HL-60 (cell line): ENCODE results near the gene PRR14L.

ENCODE experiments used
- DNase-seq, 2 experiments: peaks; one replicate each; pipeline ENCODE4 v3.0.0-alpha.2; 2010 to 2020; ENCODE audit warnings: low read depth in 1 of 2, low spot score in 1 of 2
- H3K27ac ChIP-seq: fragments of 250-450 bp; sonication (Bioruptor Pico); replicated peaks from 2 replicates; pipeline ENCODE4 v1.5.1; 2020; ENCODE audit warnings: mild to moderate bottlenecking, moderate library complexity
- H3K27me3 ChIP-seq: fragments of 250-450 bp; sonication (Bioruptor Pico); 2 replicates; pipeline ENCODE4 v1.5.1; 2021; ENCODE audit warnings: mild to moderate bottlenecking, moderate library complexity; ENCODE audit not compliant: insufficient read depth, poor library complexity, severe bottlenecking
- H3K4me3 ChIP-seq: replicated peaks from 2 replicates; pipeline ENCODE4 v1.5.1; 2011; ENCODE audit warnings: mild to moderate bottlenecking, control low read depth, low read length; ENCODE audit not compliant: insufficient read depth
- CTCF ChIP-seq: IDR thresholded peaks from one replicate; pipeline ENCODE4 v1.5.1; 2011; ENCODE audit warnings: low read length, control low read depth, inconsistent platforms; ENCODE audit not compliant: insufficient read depth
- GABPA ChIP-seq: IDR thresholded peaks from 2 replicates; pipeline ENCODE4 v1.6.1; 2012; ENCODE audit warnings: low read depth
- POLR2AphosphoS5 ChIP-seq: IDR thresholded peaks from 2 replicates; pipeline ENCODE4 v1.6.1; 2012; ENCODE audit warnings: low read depth
- REST ChIP-seq: IDR thresholded peaks from 2 replicates; pipeline ENCODE4 v1.6.1; 2012; ENCODE audit warnings: low read depth; ENCODE audit not compliant: insufficient replicate concordance
- SPI1 ChIP-seq: IDR thresholded peaks from 2 replicates; pipeline ENCODE4 v1.6.1; 2012; ENCODE audit warnings: low read depth, mild to moderate bottlenecking, borderline replicate concordance

Gene PRR14L

GRCh38 chr22:31654408-31654807 lies 95.5 kb downstream of the PRR14L start:
- Histone ChIP-seq H3K4me3 (no peak overlapping the region), H3K27ac (no peak overlapping the region)

GRCh38 chr22:31653944-31654343 lies 96.0 kb downstream of the PRR14L start:
- H3K27ac ChIP-seq, result no peak overlapping the region
- H3K4me3 ChIP-seq, result no peak overlapping the region
- no peaks in the 10 kb centered on the region for H3K27me3 ChIP-seq
- TF ChIP-seq GABPA, result no peak
- TF ChIP-seq CTCF, result no peak
- TF ChIP-seq REST, result no peak
- TF ChIP-seq POLR2AphosphoS5, result no peak
- TF ChIP-seq SPI1, result no peak
- DNase-seq, result no peak

More at GRCh38 chr22:31654408-31654807, 95.5 kb downstream of the PRR14L start:
- no peak for DNase-seq
- TF ChIP-seq REST, result no peak
- TF ChIP-seq SPI1, result peak; percentile 51; the same call in 1 of the 2 replicates
- no peak for TF ChIP-seq POLR2AphosphoS5
- TF ChIP-seq CTCF, result no peak
- H3K27me3 ChIP-seq, result no peaks in the 10 kb centered on the region

- no peak for DNase-seq
- H3K27ac ChIP-seq, result no peak overlapping the region
- H3K27me3 ChIP-seq, result no peaks in the 10 kb centered on the region
- TF ChIP-seq GABPA, result no peak
- TF ChIP-seq POLR2AphosphoS5, result no peak
- TF ChIP-seq CTCF, result no peak
- no peak for TF ChIP-seq SPI1
- no peak for TF ChIP-seq REST
- no peak overlapping the region for H3K4me3 ChIP-seq
Observed at GRCh38 chr22:31652911-31653684, 96.8 kb downstream of the PRR14L start.
